Sigmoid colon (tissue), 4 donors: ENCODE data around the gene ZNF778.

Experiments used
- CTCF ChIP-seq, 4 experiments: fragments of 450-650 bp in 3 of 4; fragments of 200-600 bp in 1 of 4; IDR thresholded peaks; one replicate each; pipeline ENCODE4 v1.5.1; 2016 to 2019; ENCODE audit warnings: antibody characterized with exemption in 4 of 4, mild to moderate bottlenecking in 3 of 4, moderate library complexity in 2 of 4
- EP300 ChIP-seq, 4 donors: sonication (generic); formaldehyde crosslinking; IDR thresholded peaks; one replicate each; pipeline ENCODE4 v1.6.1; 2017; ENCODE audit warnings: antibody characterized with exemption in 4 of 4
- POLR2A ChIP-seq, 2 donors: fragments of 450-650 bp; IDR thresholded peaks; one replicate each; pipeline ENCODE4 v1.6.1; 2016; ENCODE audit warnings: antibody characterized with exemption in 2 of 2, mild to moderate bottlenecking in 2 of 2, moderate library complexity in 2 of 2

DNA sequence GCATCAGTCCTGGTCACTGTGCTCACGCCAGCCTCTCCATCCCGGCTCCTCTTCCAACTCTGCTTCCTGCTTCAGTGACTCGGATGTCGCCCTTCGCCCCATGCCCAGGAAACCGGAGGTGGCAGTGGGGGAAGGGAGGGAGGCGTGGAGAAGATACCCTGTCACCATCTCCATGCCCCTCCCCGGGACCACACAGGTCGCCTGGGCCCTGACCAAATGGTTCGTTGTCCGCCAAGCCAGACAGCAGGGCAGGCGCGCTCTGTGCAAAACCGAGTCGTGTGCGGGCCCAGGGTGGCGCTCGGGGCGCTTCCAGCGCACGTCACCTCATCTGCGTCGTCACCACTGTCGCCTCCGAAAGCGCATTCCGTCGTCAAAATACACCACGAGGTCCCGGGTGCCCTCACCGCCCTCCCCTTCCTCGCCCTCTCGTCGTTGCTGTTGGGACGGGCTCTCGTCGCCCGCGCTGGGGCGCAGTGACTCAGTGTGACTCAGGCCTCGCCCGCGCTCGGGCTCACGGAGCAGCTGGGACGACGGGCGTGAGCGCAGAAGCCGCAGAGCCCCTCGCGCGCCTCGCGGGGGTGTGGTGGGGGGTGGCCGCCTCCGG lies 39.2 kb downstream of the ZNF778 start:
- TF ChIP-seq EP300 (IDR thresholded peaks at IDR 0.05) (no peak), CTCF (IDR thresholded peaks at IDR 0.05) (no peak), POLR2A (IDR thresholded peaks at IDR 0.05) (no peak)
